ENCODE measurements around the gene GAGE10. TPM values are rescaled to one million over a fixed set of nuclear protein-coding genes. Genes with fewer than 3 reads are reported as not detected.
"Not testable (repeated sequence)": the region's sequence is repeated elsewhere in the genome, so short reads cannot be mapped to it uniquely, and the experiment has no call there.

Gene GAGE10
- total RNA-seq, 1 donor from 2014 or later = not detected

DNA sequence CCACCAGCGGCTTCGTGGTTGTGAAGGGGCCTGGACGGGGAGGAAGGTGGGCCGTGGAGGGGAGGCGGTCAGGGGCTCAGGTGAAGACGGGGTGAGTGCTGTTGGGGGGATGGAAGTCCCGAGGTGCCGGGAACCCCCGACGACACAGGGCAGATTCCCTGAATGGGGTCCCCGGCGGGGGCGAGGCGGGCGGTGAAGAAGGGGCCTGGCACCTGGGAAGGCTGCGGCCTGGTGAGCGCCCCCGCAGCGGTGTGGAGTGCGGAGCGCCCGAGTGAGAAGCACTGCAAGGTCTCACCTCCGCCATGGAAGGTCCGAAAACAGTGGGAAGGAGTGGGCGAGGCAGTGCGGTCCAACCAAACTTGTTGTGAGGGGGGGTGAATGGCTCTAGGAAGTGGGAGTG, 28.4 kb downstream of the GAGE10 start:
- not testable (repeated sequence) for H3K9me3 Mint-ChIP-seq (ENCODE audit: unreplicated experiment); FAIRE-seq; H3K9me3 ChIP-seq (ENCODE audit: insufficient read depth, low read depth, low read length); H3K4me1 ChIP-seq (ENCODE audit: insufficient read depth, low read length); H3K9ac ChIP-seq (ENCODE audit: low read length); H3K36me3 ChIP-seq (ENCODE audit: insufficient read depth, low read length); H3K36me3 Mint-ChIP-seq (ENCODE audit: low read depth, unreplicated experiment); H3K27me3 ChIP-seq (ENCODE audit: insufficient read depth, low read length); H3K27me3 Mint-ChIP-seq (ENCODE audit: low read depth, unreplicated experiment); H3K27ac ChIP-seq (ENCODE audit: low read depth, low read length); H4K20me1 ChIP-seq (ENCODE audit: insufficient read depth, low read length); H3K4me3 ChIP-seq (ENCODE audit: insufficient read depth, low read depth, low read length); H2AFZ ChIP-seq (ENCODE audit: low read depth, low read length); DNase-seq (ENCODE audit: low read depth); H3K79me2 ChIP-seq (ENCODE audit: insufficient read depth, low read length); H3K4me3 Mint-ChIP-seq (ENCODE audit: unreplicated experiment); H3K4me2 ChIP-seq (ENCODE audit: low read length); H3K27ac Mint-ChIP-seq (ENCODE audit: unreplicated experiment); H3K4me1 Mint-ChIP-seq (ENCODE audit: low read depth, unreplicated experiment)

DNA sequence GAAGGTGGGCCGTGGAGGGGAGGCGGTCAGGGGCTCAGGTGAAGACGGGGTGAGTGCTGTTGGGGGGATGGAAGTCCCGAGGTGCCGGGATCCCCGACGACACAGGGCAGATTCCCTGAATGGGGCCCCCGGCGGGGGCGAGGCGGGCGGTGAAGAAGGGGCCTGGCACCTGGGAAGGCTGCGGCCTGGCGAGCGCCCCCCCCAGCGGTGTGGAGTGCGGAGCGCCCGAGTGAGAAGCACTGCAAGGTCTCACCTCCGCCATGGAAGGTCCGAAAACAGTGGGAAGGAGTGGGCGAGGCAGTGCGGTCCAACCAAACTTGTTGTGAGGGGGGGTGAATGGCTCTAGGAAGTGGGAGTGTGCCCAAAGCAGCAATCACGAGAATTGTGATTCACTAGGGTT, 38.0 kb downstream of the GAGE10 start:
- H2AFZ ChIP-seq (ENCODE audit: low read depth, low read length); FAIRE-seq; H3K79me2 ChIP-seq (ENCODE audit: insufficient read depth, low read length); H3K27ac ChIP-seq (ENCODE audit: low read depth, low read length); H3K27ac Mint-ChIP-seq (ENCODE audit: unreplicated experiment); H3K36me3 Mint-ChIP-seq (ENCODE audit: low read depth, unreplicated experiment); H3K4me3 ChIP-seq (ENCODE audit: insufficient read depth, low read depth, low read length); H3K4me2 ChIP-seq (ENCODE audit: low read length); H3K9me3 ChIP-seq (ENCODE audit: insufficient read depth, low read depth, low read length); H3K4me3 Mint-ChIP-seq (ENCODE audit: unreplicated experiment); H3K9me3 Mint-ChIP-seq (ENCODE audit: unreplicated experiment); H3K27me3 Mint-ChIP-seq (ENCODE audit: low read depth, unreplicated experiment); H3K9ac ChIP-seq (ENCODE audit: low read length); H3K4me1 Mint-ChIP-seq (ENCODE audit: low read depth, unreplicated experiment); DNase-seq (ENCODE audit: low read depth); H3K36me3 ChIP-seq (ENCODE audit: insufficient read depth, low read length); H3K27me3 ChIP-seq (ENCODE audit: insufficient read depth, low read length); H4K20me1 ChIP-seq (ENCODE audit: insufficient read depth, low read length); H3K4me1 ChIP-seq (ENCODE audit: insufficient read depth, low read length): not testable (repeated sequence)

DNA sequence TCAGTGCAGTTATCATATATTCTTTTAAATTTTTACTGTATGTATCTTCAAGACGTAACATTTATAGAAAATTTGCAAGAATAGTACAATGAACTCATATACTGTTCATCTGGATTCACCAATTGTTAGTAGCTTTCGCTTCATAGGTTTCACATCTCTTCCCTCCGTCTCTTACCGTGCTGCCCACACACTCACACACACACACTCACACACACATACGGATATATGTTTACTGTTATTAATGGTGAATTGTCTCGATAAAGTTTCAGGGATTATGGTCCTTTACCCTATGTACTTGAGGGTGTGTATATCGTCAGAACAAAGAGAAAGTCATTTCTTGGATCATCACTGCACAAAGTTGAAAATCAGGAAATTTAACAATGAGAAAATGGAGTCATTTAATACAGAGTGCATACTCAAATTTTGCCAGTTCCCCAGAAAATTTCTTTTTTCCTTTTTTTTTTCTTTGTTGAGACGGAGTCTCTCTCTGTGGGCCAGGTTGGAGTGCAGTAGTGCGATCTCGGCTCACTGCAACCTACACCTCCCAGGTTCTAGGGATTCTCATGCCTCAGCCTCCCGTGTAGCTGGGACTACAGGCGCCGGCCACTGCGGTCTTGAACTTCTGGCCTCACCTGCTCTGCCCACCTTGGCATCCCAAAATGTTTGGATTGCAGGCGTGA, 41.2 kb downstream of the GAGE10 start:
- H3K4me3 Mint-ChIP-seq (ENCODE audit: unreplicated experiment); H2AFZ ChIP-seq (ENCODE audit: low read depth, low read length); H4K20me1 ChIP-seq (ENCODE audit: insufficient read depth, low read length); H3K4me1 Mint-ChIP-seq (ENCODE audit: low read depth, unreplicated experiment); H3K4me1 ChIP-seq (ENCODE audit: insufficient read depth, low read length); H3K9ac ChIP-seq (ENCODE audit: low read length); FAIRE-seq; H3K36me3 ChIP-seq (ENCODE audit: insufficient read depth, low read length); H3K4me2 ChIP-seq (ENCODE audit: low read length); H3K27me3 ChIP-seq (ENCODE audit: insufficient read depth, low read length); H3K9me3 ChIP-seq (ENCODE audit: insufficient read depth, low read depth, low read length); DNase-seq (ENCODE audit: low read depth); H3K9me3 Mint-ChIP-seq (ENCODE audit: unreplicated experiment); H3K27ac ChIP-seq (ENCODE audit: low read depth, low read length); H3K36me3 Mint-ChIP-seq (ENCODE audit: low read depth, unreplicated experiment); H3K27ac Mint-ChIP-seq (ENCODE audit: unreplicated experiment); H3K4me3 ChIP-seq (ENCODE audit: insufficient read depth, low read depth, low read length); H3K79me2 ChIP-seq (ENCODE audit: insufficient read depth, low read length); H3K27me3 Mint-ChIP-seq (ENCODE audit: low read depth, unreplicated experiment): not testable (repeated sequence)

DNA sequence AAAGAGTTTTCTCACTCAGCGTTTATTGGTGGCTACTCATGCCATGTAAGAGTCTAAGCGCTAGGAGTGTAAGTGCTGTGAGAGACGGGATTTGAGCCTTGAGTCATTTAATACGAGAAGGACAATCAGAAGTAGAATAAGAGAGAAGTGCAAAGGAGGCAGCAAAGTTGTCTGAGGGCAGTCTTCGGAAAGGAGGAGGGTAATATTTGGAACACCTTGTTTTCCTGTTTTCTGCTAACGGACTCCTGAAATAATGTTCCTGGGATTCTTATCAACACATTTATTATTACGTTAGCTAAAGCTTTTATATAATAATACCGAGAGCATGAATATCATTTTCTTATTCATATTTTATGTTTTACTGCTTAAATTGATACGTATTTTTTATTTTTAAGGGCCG, 42.0 kb downstream of the GAGE10 start:
- H3K4me1 ChIP-seq (ENCODE audit: insufficient read depth, low read length); DNase-seq (ENCODE audit: low read depth); H4K20me1 ChIP-seq (ENCODE audit: insufficient read depth, low read length); H3K27me3 Mint-ChIP-seq (ENCODE audit: low read depth, unreplicated experiment); FAIRE-seq; H3K4me1 Mint-ChIP-seq (ENCODE audit: low read depth, unreplicated experiment); H3K36me3 ChIP-seq (ENCODE audit: insufficient read depth, low read length); H3K79me2 ChIP-seq (ENCODE audit: insufficient read depth, low read length); H3K4me2 ChIP-seq (ENCODE audit: low read length); H3K4me3 ChIP-seq (ENCODE audit: insufficient read depth, low read depth, low read length); H3K27ac ChIP-seq (ENCODE audit: low read depth, low read length); H3K4me3 Mint-ChIP-seq (ENCODE audit: unreplicated experiment); H3K9me3 ChIP-seq (ENCODE audit: insufficient read depth, low read depth, low read length); H3K36me3 Mint-ChIP-seq (ENCODE audit: low read depth, unreplicated experiment); H2AFZ ChIP-seq (ENCODE audit: low read depth, low read length); H3K27me3 ChIP-seq (ENCODE audit: insufficient read depth, low read length); H3K9ac ChIP-seq (ENCODE audit: low read length); H3K9me3 Mint-ChIP-seq (ENCODE audit: unreplicated experiment); H3K27ac Mint-ChIP-seq (ENCODE audit: unreplicated experiment): not testable (repeated sequence)

GRCh38 chrX:49346150-49346549, 42.7 kb downstream of the GAGE10 start:
- not testable (repeated sequence) for H4K20me1 ChIP-seq (ENCODE audit: insufficient read depth, low read length); H3K9me3 Mint-ChIP-seq (ENCODE audit: unreplicated experiment); H2AFZ ChIP-seq (ENCODE audit: low read depth, low read length); H3K36me3 ChIP-seq (ENCODE audit: insufficient read depth, low read length); DNase-seq (ENCODE audit: low read depth); FAIRE-seq; H3K27ac ChIP-seq (ENCODE audit: low read depth, low read length); H3K79me2 ChIP-seq (ENCODE audit: insufficient read depth, low read length); H3K4me3 Mint-ChIP-seq (ENCODE audit: unreplicated experiment); H3K4me2 ChIP-seq (ENCODE audit: low read length); H3K4me1 Mint-ChIP-seq (ENCODE audit: low read depth, unreplicated experiment); H3K27me3 ChIP-seq (ENCODE audit: insufficient read depth, low read length); H3K9me3 ChIP-seq (ENCODE audit: insufficient read depth, low read depth, low read length); H3K27ac Mint-ChIP-seq (ENCODE audit: unreplicated experiment); H3K4me1 ChIP-seq (ENCODE audit: insufficient read depth, low read length); H3K9ac ChIP-seq (ENCODE audit: low read length); H3K4me3 ChIP-seq (ENCODE audit: insufficient read depth, low read depth, low read length); H3K36me3 Mint-ChIP-seq (ENCODE audit: low read depth, unreplicated experiment); H3K27me3 Mint-ChIP-seq (ENCODE audit: low read depth, unreplicated experiment)

Measured in astrocyte (in vitro differentiated cells and primary cell).